Measurements from ENCODE around the gene GEMIN7.

Gene GEMIN7

GRCh38 chr19:45135176-45135885 lies 56.3 kb downstream of the GEMIN7 start:
- no peaks in the 10 kb centered on the region for H3K27me3 ChIP-seq
- no peak for TF ChIP-seq CTCF (IDR thresholded peaks at IDR 0.05)
- H3K36me3 ChIP-seq, result peaks cover under 1% of the 10 kb centered on the region
- H3K27ac ChIP-seq, result no peak overlapping the region
- H3K9me3 ChIP-seq, result no peaks in the 10 kb centered on the region
- no peak overlapping the region for H3K4me3 ChIP-seq (ENCODE audit: low read depth in 1 of 2, low read length in 1 of 2)
- no peaks in the 10 kb centered on the region for H3K4me1 ChIP-seq (ENCODE audit: control insufficient read depth in 1 of 2, insufficient read depth in 1 of 2, low read depth in 1 of 2, low read length in 1 of 2)

GRCh38 chr19:45136507-45137178 lies 57.6 kb downstream of the GEMIN7 start:
- Histone ChIP-seq H3K4me1 (ENCODE audit: control insufficient read depth in 1 of 2, insufficient read depth in 1 of 2, low read depth in 1 of 2, low read length in 1 of 2) (no peaks in the 10 kb centered on the region), H3K9me3 (no peaks in the 10 kb centered on the region), H3K27me3 (no peaks in the 10 kb centered on the region), H3K27ac (no peak overlapping the region), H3K4me3 (ENCODE audit: low read depth in 1 of 2, low read length in 1 of 2) (no peak overlapping the region), H3K36me3 (peaks cover 14% of the 10 kb centered on the region)
- no peak for TF ChIP-seq CTCF (IDR thresholded peaks at IDR 0.05)

GRCh38 chr19:45137179-45137761 lies 58.2 kb downstream of the GEMIN7 start:
- Histone ChIP-seq H3K27ac (no peak overlapping the region), H3K36me3 (peaks cover 20% of the 10 kb centered on the region), H3K9me3 (no peaks in the 10 kb centered on the region)

GRCh38 chr19:45138303-45138751 lies 59.3 kb downstream of the GEMIN7 start:
- H3K4me1 ChIP-seq (ENCODE audit: control insufficient read depth in 1 of 2, insufficient read depth in 1 of 2, low read depth in 1 of 2, low read length in 1 of 2), result no peaks in the 10 kb centered on the region

More at GRCh38 chr19:45137179-45137761, 58.2 kb downstream of the GEMIN7 start:
- Histone ChIP-seq H3K4me3 (ENCODE audit: low read depth in 1 of 2, low read length in 1 of 2) (no peak overlapping the region), H3K27me3 (no peaks in the 10 kb centered on the region), H3K4me1 (ENCODE audit: control insufficient read depth in 1 of 2, insufficient read depth in 1 of 2, low read depth in 1 of 2, low read length in 1 of 2) (no peaks in the 10 kb centered on the region)
- TF ChIP-seq CTCF (IDR thresholded peaks at IDR 0.05), result no peak

More at GRCh38 chr19:45138303-45138751, 59.3 kb downstream of the GEMIN7 start:
- no peak for TF ChIP-seq CTCF (IDR thresholded peaks at IDR 0.05)
- Histone ChIP-seq H3K9me3 (no peaks in the 10 kb centered on the region), H3K27me3 (no peaks in the 10 kb centered on the region), H3K27ac (no peak overlapping the region), H3K36me3 (peaks cover 31% of the 10 kb centered on the region), H3K4me3 (ENCODE audit: low read depth in 1 of 2, low read length in 1 of 2) (no peak overlapping the region)

Measured in neutrophil (primary cell).